Stromal cell of bone marrow (primary cell): ENCODE measurements around the gene OTULIN.

Source experiments
- DNase-seq: peaks from one replicate; pipeline ENCODE4 v3.0.0-alpha.2; 2012; ENCODE audit warnings: low read depth

OTULIN gene

DNA sequence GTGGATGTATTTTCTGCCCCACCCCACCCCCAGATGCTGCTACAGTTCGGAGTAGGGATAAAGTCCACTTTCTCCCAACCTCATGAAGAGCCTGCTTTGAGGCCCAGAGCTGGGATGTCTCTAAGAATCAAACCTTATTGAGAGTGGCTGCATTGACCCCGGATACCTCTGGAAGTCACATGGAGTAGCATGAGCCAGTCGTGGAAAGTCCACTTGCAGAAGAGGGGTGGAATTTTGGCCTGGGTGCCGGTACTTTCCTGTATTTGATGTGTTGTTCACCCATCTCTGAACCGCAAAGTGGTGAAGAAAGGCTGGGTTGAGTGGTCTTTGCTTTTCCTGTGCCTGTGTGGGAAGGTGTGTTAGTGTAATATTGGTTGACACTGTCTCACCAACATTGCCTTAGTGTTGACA, 3.7 kb downstream of the OTULIN start:
- no peak for DNase-seq

DNA sequence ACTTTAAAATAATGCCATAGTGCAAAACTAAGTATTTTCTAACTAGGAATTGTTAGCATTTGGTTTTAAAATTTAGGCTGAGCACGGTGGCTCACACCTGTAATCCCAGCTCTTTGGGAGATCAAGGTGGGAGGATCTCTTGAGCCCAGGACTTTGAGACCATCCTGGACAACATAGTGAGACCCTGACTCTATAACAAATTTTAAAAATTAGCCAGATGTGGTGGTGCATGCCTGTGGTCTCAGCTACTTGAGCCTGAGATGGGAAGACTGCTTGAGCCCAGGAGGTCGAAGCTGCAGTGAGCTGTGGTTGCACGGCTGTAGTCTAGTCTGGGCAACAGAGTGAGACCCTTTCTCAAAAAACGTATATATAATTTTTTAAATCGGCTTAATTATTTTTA, 4.9 kb downstream of the OTULIN start:
- no peak for DNase-seq

- DNase-seq = no peak
Measured at GRCh38 chr5:14669975-14670374, 5.5 kb downstream of the OTULIN start.

DNA sequence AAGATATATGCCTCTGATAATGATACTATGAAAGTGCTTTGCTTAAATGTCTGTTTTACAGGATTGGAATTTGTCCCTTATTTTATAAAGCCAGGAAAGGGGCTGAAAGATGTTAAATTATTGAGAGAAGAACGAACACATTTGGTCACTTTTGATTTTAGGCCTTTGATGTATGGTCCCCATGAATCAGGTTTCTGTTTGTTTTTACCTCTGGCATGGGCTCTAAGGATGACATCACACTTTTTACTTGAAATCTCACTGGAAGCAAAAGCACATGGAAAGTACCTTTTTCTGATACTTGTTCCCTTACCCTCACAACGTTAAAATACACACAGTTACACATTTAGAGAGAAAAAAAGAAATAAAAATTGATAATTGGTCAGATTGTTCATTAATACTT, 6.9 kb downstream of the OTULIN start:
- DNase-seq = no peak

DNA sequence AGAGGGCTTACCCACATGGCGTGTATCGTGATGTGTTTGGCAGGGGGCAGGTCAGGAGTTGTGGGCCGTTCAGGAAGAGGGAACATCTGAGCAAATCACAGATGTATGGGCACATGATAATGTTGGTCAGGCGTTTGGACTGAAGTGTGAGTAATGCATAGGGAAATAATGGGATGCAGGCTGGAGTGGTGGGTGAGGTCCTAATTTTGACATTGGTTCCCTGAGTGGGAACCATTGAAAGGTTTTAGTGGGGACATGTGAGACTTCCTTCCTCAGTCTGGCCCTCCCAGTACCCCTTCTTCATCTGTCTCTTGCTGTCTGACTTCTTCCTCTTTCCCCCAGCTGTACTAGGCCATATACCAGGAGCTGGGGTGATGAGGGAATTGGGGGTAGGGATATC, 7.6 kb downstream of the OTULIN start:
- DNase-seq = no peak

GRCh38 chr5:14672484-14673394, 8.2 kb downstream of the OTULIN start:
- DNase-seq = no peak

DNA sequence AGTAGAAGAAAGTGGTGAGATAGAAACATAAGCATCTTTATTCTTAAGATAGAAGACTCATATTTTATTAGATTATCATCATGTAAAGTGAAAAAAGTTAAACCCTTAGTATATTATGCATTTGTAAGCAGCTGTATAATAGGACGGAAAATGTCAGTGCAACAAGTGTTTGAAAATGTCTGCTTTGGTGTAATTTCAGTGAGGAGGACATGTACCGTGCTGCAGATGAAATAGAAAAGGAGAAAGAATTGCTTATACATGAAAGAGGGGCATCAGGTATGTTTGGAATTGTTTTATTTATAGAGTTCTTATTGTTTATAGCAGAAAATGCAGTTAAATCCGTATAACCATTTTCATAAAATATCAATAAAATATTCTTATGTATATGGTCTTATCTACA, 8.9 kb downstream of the OTULIN start:
- no peak for DNase-seq

DNA sequence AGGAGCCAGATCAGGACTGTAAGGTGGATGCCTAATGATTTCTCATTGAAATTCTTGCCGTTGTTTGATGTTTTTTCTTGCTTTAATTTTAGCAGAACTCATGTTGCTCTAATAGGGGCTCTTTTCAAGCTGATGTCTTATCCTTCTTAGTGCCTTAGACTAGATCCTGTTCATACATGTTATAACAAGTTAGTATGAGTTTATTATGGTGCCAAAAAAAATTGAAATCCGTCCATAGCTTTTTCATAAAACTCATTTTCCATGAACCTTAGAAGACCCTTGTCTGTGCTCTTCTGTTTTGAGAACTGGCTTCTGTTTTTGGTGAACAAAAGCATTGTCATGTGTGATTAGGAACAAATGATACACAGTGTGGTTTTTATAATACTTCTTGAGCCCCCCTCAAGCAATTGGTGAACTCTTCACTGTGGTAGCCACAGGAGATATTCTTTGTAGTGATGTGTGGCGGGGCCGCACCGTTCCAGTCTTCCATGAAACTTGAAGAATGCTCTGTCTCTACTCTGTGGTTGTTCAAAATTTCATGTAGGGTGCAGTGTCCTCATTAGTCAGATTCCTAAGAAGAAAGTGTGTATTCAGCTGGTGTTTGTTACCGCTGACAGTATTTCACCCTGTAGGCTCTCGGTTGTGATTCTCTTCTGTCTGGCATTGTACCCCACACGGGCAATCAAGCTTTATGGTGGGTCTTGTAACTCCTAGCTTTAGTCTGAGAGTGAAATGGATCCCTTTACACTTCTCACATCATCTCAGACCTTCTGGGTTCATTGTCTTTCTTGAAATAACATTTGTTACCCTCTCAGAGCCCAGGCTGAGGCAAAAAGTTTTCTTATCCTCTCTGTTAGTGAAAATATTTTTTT, 10.7 kb downstream of the OTULIN start:
- no peak for DNase-seq

GRCh38 chr5:14675865-14676300, 11.4 kb downstream of the OTULIN start:
- DNase-seq = no peak

DNA sequence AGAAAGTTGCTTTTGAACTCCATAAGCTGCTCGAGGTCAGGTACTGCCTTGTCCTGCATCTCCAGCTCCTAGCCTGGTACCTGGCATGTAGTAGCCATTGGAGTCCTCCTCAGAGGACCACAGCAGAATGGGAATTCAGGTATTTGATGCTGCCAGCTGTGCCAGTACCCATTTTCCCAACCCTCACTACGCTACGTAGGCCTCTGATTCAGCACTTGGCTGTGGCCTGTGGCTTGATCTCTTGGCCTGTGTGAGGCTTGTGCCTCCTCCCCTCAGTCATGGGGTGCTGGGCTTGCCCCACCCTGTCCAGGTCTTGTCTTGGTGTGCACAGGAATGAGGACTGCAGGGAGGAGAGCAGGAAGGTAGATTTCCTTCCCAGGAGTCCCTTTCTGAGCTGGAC, 11.8 kb downstream of the OTULIN start:
- peak; percentile 71 for DNase-seq

DNA sequence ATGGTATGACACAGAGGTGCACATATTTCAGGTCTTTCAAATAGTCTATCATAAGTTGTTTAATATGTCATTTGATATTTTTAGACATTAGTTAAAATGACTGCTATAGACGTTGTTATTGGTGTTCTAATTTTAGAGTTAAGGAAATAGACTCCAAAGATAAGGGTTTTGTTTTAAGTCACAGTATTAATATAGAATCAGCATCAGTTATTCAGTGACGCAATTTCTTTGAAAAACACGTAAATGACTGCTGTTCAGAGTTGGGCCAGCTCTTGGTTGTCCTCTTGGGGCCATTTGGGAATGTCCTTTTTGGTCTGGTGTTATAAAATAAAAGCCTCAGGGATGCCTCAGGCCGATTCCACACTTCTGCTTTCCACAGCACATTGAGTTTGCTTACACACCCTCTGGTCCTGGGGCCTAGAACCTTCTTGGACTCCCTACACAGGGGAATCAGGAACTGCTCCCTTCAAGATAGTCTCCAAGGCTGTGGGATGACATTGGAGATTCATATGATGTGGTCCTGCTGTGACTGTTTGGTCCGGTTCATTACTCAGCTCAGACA, 14.3 kb downstream of the OTULIN start:
- DNase-seq = no peak

GRCh38 chr5:14679595-14679994, 15.1 kb downstream of the OTULIN start:
- no peak for DNase-seq

GRCh38 chr5:14681236-14681752, 16.8 kb downstream of the OTULIN start:
- DNase-seq = no peak

DNA sequence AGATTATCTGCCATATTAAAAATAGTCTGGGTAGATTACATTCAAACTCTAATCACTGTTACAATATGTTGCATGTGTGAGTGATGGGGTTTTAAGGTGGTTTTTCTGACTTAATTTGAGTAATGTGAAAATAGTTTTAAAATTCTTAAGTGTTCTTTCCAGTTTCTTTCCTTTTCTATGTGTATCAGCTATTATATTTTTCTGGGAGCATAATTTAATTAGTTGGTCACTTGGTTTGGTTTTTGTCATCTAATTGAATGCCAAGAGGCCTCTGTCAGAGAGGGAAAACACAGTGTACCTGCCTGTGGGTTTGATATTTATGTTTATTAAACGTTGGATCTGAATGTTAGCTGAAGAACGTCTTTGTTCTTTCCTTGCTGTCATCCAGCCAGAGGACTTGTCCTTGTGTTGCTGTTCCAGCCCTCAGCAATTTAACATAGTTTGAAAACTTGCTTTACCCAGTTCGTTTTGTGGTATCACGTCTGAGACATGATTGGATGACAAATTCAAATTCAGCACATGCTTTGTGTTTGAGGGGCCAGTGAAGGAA, 19.5 kb downstream of the OTULIN start:
- DNase-seq = no peak

DNA sequence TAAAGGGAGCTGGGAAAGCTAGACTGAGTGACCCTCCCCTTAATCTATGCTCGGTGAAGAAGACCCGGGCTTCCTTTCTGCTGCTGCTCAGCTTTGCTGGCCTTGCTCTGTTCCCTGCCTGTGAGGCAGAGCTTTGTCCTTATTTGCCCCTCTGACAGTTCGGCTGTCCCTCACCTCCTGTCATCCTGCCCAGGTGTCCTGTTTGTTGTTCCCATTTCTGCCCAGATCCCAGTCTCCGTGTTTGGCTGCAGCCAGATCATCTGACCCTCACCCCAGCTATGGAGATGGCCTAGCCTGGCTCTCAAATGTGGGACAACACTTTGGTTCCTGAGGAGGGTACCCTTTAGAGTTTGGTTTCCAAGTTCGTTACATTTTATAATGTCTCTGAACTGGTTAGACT, 20.2 kb downstream of the OTULIN start:
- DNase-seq = no peak

GRCh38 chr5:14685757-14686156, 21.2 kb downstream of the OTULIN start:
- DNase-seq = peak; percentile 49

GRCh38 chr5:14686517-14686916, 22.0 kb downstream of the OTULIN start:
- no peak for DNase-seq

GRCh38 chr5:14687023-14687665, 22.6 kb downstream of the OTULIN start:
- no peak for DNase-seq

DNA sequence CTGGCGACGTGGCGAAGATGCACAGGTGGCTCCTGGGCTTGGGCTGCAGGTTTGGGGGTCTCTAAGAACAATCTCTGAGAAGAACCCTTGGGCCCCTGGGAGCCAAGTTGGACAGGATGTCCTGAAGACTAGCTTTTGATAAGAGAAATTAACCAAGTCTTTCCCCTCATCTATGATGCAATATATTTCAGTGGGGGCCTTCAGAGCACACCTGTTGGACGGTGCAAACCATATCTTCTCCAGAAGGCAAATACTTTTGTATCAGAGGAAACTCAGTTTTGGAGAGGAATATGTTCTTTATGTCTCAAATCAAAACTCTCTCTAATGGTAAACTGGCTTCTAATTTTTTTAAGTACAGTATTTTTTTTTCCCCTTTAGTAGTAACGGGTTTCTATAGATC, 28.6 kb downstream of the OTULIN start:
- no peak for DNase-seq

GRCh38 chr5:14695152-14695551, 30.6 kb downstream of the OTULIN start:
- no peak for DNase-seq

GRCh38 chr5:14696057-14696456, 31.5 kb downstream of the OTULIN start:
- no peak for DNase-seq

GRCh38 chr5:14696851-14697250, 32.3 kb downstream of the OTULIN start:
- DNase-seq = no peak
